DND-41 (cell line): ENCODE measurements around the gene CRYM.
A peak's percentile ranks its signal among the peaks of the same experiment; 100 is the strongest.
"Not testable (repeated sequence)": the region's sequence is repeated elsewhere in the genome, so short reads cannot be mapped to it uniquely, and the experiment has no call there.

Experiments used
- ATAC-seq: fragments of 200-7000 bp; cut with Tn5 transposase; 3 replicates; pipeline ENCODE4 v1.9.1; 2021; ENCODE audit warnings: low read depth; ENCODE audit not compliant: insufficient read depth
- DNase-seq: peaks from one replicate; pipeline ENCODE4 v3.0.0-alpha.2; 2020
- H2AFZ ChIP-seq: 2 replicates; pipeline ENCODE4 v1.6.0; 2012; ENCODE audit warnings: low read depth, low read length
- H3K27ac ChIP-seq: 2 replicates; pipeline ENCODE4 v1.5.1; 2012; ENCODE audit warnings: low read length, inconsistent platforms
- H3K27me3 ChIP-seq: fragments of 200-600 bp; sonication (generic); 2 replicates; pipeline ENCODE4 v1.6.0; 2012; ENCODE audit warnings: low read length, mild to moderate bottlenecking, inconsistent platforms; ENCODE audit not compliant: insufficient read depth, poor library complexity
- H3K36me3 ChIP-seq: 2 replicates; pipeline ENCODE4 v1.5.1; 2012; ENCODE audit warnings: low read length, inconsistent platforms; ENCODE audit not compliant: insufficient read depth
- H3K4me1 ChIP-seq: 2 replicates; pipeline ENCODE4 v1.5.1; 2012; ENCODE audit warnings: mild to moderate bottlenecking, low read length; ENCODE audit not compliant: insufficient read depth
- H3K4me2 ChIP-seq: 2 replicates; pipeline ENCODE4 v1.6.0; 2012; ENCODE audit warnings: mild to moderate bottlenecking, moderate library complexity, low read length, inconsistent platforms; ENCODE audit not compliant: insufficient read depth
- H3K4me3 ChIP-seq, 2 experiments: fragments of 200-600 bp in 1 of 2; shearing (Covaris generic) in 1 of 2; 2 replicates each; pipeline ENCODE4 v1.5.1; 2012 to 2016; ENCODE audit warnings: inconsistent platforms in 2 of 2, low read length in 2 of 2, mild to moderate bottlenecking in 2 of 2, low read depth in 1 of 2, moderate library complexity in 1 of 2
- H3K79me2 ChIP-seq: 2 replicates; pipeline ENCODE4 v1.6.0; 2012; ENCODE audit warnings: low read length, inconsistent platforms; ENCODE audit not compliant: insufficient read depth
- H3K9ac ChIP-seq: 2 replicates; pipeline ENCODE4 v1.6.0; 2012; ENCODE audit warnings: low read depth, mild to moderate bottlenecking, inconsistent platforms, low read length, moderate library complexity
- H3K9me3 ChIP-seq: 2 replicates; pipeline ENCODE4 v1.5.1; 2012; ENCODE audit warnings: low read length, moderate library complexity, mild to moderate bottlenecking, inconsistent platforms; ENCODE audit not compliant: insufficient read depth, severe bottlenecking
- H4K20me1 ChIP-seq: 2 replicates; pipeline ENCODE4 v1.6.0; 2012; ENCODE audit warnings: low read length; ENCODE audit not compliant: insufficient read depth
- CTCF ChIP-seq: IDR thresholded peaks from 2 replicates; pipeline ENCODE4 v1.5.1; 2012; ENCODE audit warnings: borderline replicate concordance, low read length, moderate library complexity, mild to moderate bottlenecking; ENCODE audit not compliant: poor library complexity, severe bottlenecking; ENCODE audit errors: extremely low read depth
- EZH2 ChIP-seq: IDR thresholded peaks from 3 replicates; pipeline ENCODE4 v1.6.1; 2012; ENCODE audit warnings: borderline replicate concordance, low read depth, mild to moderate bottlenecking, moderate library complexity, low read length, inconsistent platforms; ENCODE audit not compliant: severe bottlenecking

CRYM gene

GRCh38 chr16:21324267-21324666 lies 46.2 kb upstream of the CRYM start:
- H3K36me3 ChIP-seq, result no peaks in the 10 kb centered on the region
- H3K4me2 ChIP-seq, result no peak overlapping the region
- H3K27ac ChIP-seq, result no peak overlapping the region
- no peaks in the 10 kb centered on the region for H3K79me2 ChIP-seq
- no peaks in the 10 kb centered on the region for H3K4me1 ChIP-seq
- no peaks in the 10 kb centered on the region for H4K20me1 ChIP-seq
- H3K9ac ChIP-seq, result no peak overlapping the region
- ATAC-seq (no peak), DNase-seq (no peak)
- H3K27me3 ChIP-seq, result no peaks in the 10 kb centered on the region
- no peaks in the 10 kb centered on the region for H3K9me3 ChIP-seq
- no peak for TF ChIP-seq CTCF
- TF ChIP-seq EZH2, result no peak
- no peak overlapping the region for H3K4me3 ChIP-seq
- no peak overlapping the region for H2AFZ ChIP-seq

GRCh38 chr16:21322251-21322650 lies 44.2 kb upstream of the CRYM start:
- H3K9me3 ChIP-seq, DNase-seq, H3K4me2 ChIP-seq, H3K27ac ChIP-seq, H3K4me1 ChIP-seq, H3K36me3 ChIP-seq, ATAC-seq, H3K27me3 ChIP-seq, H3K79me2 ChIP-seq, H2AFZ ChIP-seq, H3K4me3 ChIP-seq, H3K9ac ChIP-seq, H4K20me1 ChIP-seq: not testable (repeated sequence)

GRCh38 chr16:21321736-21322135 lies 43.6 kb upstream of the CRYM start:
- no peaks in the 10 kb centered on the region for H3K36me3 ChIP-seq

GRCh38 chr16:21314339-21314738 lies 36.2 kb upstream of the CRYM start:
- no peak overlapping the region for H3K4me3 ChIP-seq
- TF ChIP-seq CTCF, result no peak
- no peak for TF ChIP-seq EZH2
- no peaks in the 10 kb centered on the region for H3K79me2 ChIP-seq
- H3K36me3 ChIP-seq, result no peaks in the 10 kb centered on the region
- DNase-seq, result no peak
- H3K9me3 ChIP-seq, result no peaks in the 10 kb centered on the region
- no peak overlapping the region for H3K27ac ChIP-seq
- H3K4me1 ChIP-seq, result no peaks in the 10 kb centered on the region
- no peak overlapping the region for H2AFZ ChIP-seq
- ATAC-seq, result no peak
- H3K27me3 ChIP-seq, result no peaks in the 10 kb centered on the region
- H3K9ac ChIP-seq, result no peak overlapping the region
- no peak overlapping the region for H3K4me2 ChIP-seq
- no peaks in the 10 kb centered on the region for H4K20me1 ChIP-seq

More at GRCh38 chr16:21321736-21322135, 43.6 kb upstream of the CRYM start:
- H3K27me3 ChIP-seq, result no peaks in the 10 kb centered on the region
- no peaks in the 10 kb centered on the region for H3K9me3 ChIP-seq
- H2AFZ ChIP-seq, result no peak overlapping the region
- TF ChIP-seq CTCF, result no peak
- no peak for TF ChIP-seq EZH2
- no peaks in the 10 kb centered on the region for H4K20me1 ChIP-seq
- H3K4me3 ChIP-seq, result no peak overlapping the region
- no peak overlapping the region for H3K4me2 ChIP-seq
- H3K79me2 ChIP-seq, result no peaks in the 10 kb centered on the region
- H3K27ac ChIP-seq, result no peak overlapping the region
- no peak for DNase-seq
- no peak overlapping the region for H3K9ac ChIP-seq
- H3K4me1 ChIP-seq, result no peaks in the 10 kb centered on the region
- no peak for ATAC-seq

GRCh38 chr16:21312863-21313372 lies 34.8 kb upstream of the CRYM start:
- not testable (repeated sequence) for DNase-seq, H3K4me3 ChIP-seq, ATAC-seq, H3K9ac ChIP-seq, H4K20me1 ChIP-seq, H2AFZ ChIP-seq, H3K36me3 ChIP-seq, H3K27ac ChIP-seq, H3K79me2 ChIP-seq, H3K9me3 ChIP-seq, H3K27me3 ChIP-seq, H3K4me2 ChIP-seq, H3K4me1 ChIP-seq

- H3K36me3 ChIP-seq, H3K4me2 ChIP-seq, H3K79me2 ChIP-seq, H4K20me1 ChIP-seq, H3K9me3 ChIP-seq, H3K9ac ChIP-seq, H3K27ac ChIP-seq, H2AFZ ChIP-seq, ATAC-seq, H3K4me1 ChIP-seq, H3K27me3 ChIP-seq, H3K4me3 ChIP-seq: not testable (repeated sequence)
- peak; percentile 8 for DNase-seq
These were observed 34.0 kb upstream of the CRYM start for GRCh38 chr16:21312046-21312445.
